IMR-90 (cell line): ENCODE measurements around the gene NT5C1B.

Experiments used
- CTCF ChIP-seq: conservative IDR thresholded peaks from 2 replicates; pipeline ENCODE4 v1.5.1; 2012; ENCODE audit warnings: mild to moderate bottlenecking, low read depth, low read length, improper control_type of control experiment
- FOS ChIP-seq: fragments of 150-350 bp; IDR thresholded peaks from 2 replicates; pipeline ENCODE4 v1.6.1; 2016; ENCODE audit warnings: low read depth, low read length

GRCh38 chr2:18612133-18612532 is 22.8 kb upstream of the NT5C1B start:
- TF ChIP-seq FOS (no peak), CTCF (no peak)
